ENCODE data around the gene CNOT1. TPM values are rescaled to one million over a fixed set of nuclear protein-coding genes. Genes with fewer than 3 reads are reported as not detected.
"Not testable (repeated sequence)": the region's sequence is repeated elsewhere in the genome, so short reads cannot be mapped to it uniquely, and the experiment has no call there.

Gene CNOT1
- total RNA-seq, 1 donor from 2014 or later, result 128 TPM

- DNase-seq (ENCODE audit: low spot score), result no peak
Observed at GRCh38 chr16:58503166-58503862, 126.3 kb downstream of the CNOT1 start.

- DNase-seq (ENCODE audit: low spot score), result no peak
Observed at GRCh38 chr16:58502217-58502921, 127.3 kb downstream of the CNOT1 start.

GRCh38 chr16:58501242-58502131, 128.1 kb downstream of the CNOT1 start:
- DNase-seq (ENCODE audit: low spot score), result no peak

GRCh38 chr16:58500430-58501241, 129.0 kb downstream of the CNOT1 start:
- DNase-seq (ENCODE audit: low spot score), result no peak

GRCh38 chr16:58499615-58500351, 129.8 kb downstream of the CNOT1 start, which contains the start of gene NDRG4:
Gene NDRG4 (plus strand): TSS chr16:58500143. CDS start chr16:58500249, 106 bp downstream.
- peak; percentile 36 for DNase-seq (ENCODE audit: low spot score)

GRCh38 chr16:58499092-58499511, 130.5 kb downstream of the CNOT1 start:
- DNase-seq (ENCODE audit: low spot score), result no peak

- no peak for DNase-seq (ENCODE audit: low spot score)
Observed at GRCh38 chr16:58498341-58499091, 131.1 kb downstream of the CNOT1 start.

- DNase-seq (ENCODE audit: low spot score), result no peak
Observed at GRCh38 chr16:58497935-58498334, 131.7 kb downstream of the CNOT1 start.

- no peak for DNase-seq (ENCODE audit: low spot score)
Observed at GRCh38 chr16:58497468-58497867, 132.2 kb downstream of the CNOT1 start.

GRCh38 chr16:58495521-58496331, 133.9 kb downstream of the CNOT1 start:
- DNase-seq (ENCODE audit: low spot score), result no peak

GRCh38 chr16:58494981-58495520, 134.6 kb downstream of the CNOT1 start:
- peak; percentile 58 for DNase-seq (ENCODE audit: low spot score)

- DNase-seq (ENCODE audit: low spot score), result no peak
Observed at GRCh38 chr16:58493756-58494431, 135.7 kb downstream of the CNOT1 start.

GRCh38 chr16:58492735-58493134, 136.9 kb downstream of the CNOT1 start:
- DNase-seq (ENCODE audit: low spot score), result no peak

GRCh38 chr16:58492066-58492465, 137.6 kb downstream of the CNOT1 start:
- DNase-seq (ENCODE audit: low spot score), result no peak

- not testable (repeated sequence) for DNase-seq (ENCODE audit: low spot score)
Observed at GRCh38 chr16:58490539-58490938, 139.1 kb downstream of the CNOT1 start.

GRCh38 chr16:58490065-58490464, 139.6 kb downstream of the CNOT1 start:
- no peak for DNase-seq (ENCODE audit: low spot score)

- DNase-seq (ENCODE audit: low spot score), result no peak
Observed at GRCh38 chr16:58488531-58488930, 141.1 kb downstream of the CNOT1 start.
